HG02763 (cell line): ENCODE results near the gene MEIOB.
"Not testable (repeated sequence)": the region's sequence is repeated elsewhere in the genome, so short reads cannot be mapped to it uniquely, and the experiment has no call there.

Experiments
- ATAC-seq: cut with Tn5 transposase; IDR thresholded peaks from one replicate; pipeline ENCODE4 v1.9.1; 2021; ENCODE audit warnings: mild to moderate bottlenecking, moderate library complexity; ENCODE audit not compliant: unreplicated experiment

Gene MEIOB

GRCh38 chr16:1878256-1878655 is 6.3 kb upstream of the MEIOB start:
- ATAC-seq: no peak

DNA sequence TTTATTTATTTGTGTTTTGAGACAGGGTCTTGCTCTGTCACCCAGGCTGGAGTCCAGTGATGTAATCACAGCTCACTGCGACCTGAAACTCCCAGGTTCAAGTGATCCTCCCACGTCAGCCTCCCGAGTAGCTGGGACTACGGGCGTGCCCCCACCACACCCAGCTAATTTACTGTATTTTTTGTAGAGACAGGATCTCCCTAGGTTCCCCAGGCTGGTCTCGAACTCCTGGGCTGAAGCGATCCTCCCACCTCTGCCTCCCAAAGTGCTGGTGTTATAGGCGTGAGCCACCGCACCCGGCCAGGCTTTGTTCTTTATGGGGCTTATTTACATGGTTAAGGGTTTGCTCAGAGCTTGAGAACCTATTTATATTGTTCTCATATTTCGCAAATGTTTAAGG is 5.8 kb upstream of the MEIOB start:
- ATAC-seq: no peak

DNA sequence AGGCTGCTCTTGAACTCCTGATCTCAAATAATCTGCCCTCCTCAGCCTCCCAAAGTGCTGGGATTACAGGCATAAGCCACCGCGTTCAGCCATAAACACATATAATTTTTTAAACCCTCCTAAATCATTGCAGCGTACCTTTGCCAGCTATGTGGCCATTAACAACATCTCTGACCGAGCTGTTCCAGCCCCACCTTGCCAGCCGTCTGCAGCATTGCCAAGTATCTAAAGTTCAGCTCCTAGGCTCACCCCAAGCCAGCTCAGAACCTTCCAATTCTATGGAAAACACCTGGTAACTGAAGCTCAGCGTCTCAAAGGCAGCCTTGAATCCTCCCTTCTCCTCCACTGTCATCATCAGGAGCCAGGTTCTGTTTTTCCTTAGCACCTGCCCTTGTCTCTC is 5.1 kb upstream of the MEIOB start:
- no peak for ATAC-seq

DNA sequence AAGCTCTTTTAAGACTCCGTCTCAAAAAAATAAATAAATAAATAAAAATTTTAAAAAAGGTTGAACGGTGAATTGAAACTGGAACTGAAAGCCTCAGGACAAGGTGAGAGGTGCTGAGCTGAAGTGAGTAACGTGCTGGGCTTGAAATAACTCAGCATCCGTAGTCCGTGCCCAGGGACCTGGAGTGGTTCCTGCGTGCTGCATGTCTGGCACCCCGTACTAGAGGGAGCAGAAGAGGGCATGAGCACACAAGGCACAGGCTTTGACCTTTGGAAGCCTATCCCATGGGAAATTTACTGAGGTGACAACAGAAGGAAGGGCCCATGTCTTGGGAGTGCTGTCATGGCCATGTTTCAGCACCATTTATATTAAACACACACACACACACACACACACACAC is 4.5 kb upstream of the MEIOB start:
- no peak for ATAC-seq

DNA sequence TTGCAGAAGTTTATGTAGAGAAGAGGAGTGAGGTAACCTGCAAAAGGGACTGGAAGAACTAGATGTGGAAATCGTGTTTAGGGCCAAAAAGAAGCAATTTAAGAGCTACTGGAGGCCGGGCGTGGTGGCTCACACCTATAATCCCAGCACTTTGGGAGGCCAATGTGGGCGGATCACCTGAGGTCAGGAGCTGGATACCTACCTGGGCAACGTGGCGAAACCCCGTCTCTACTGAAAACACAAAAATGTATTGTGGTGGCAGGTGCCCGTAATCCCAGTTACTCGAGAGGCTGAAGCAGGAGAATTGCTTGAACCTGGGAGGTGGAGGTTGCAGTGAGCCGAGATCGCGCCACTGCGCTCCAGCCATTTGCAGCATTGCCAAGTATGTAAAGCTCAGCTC is 4.1 kb upstream of the MEIOB start:
- ATAC-seq: not testable (repeated sequence)

DNA sequence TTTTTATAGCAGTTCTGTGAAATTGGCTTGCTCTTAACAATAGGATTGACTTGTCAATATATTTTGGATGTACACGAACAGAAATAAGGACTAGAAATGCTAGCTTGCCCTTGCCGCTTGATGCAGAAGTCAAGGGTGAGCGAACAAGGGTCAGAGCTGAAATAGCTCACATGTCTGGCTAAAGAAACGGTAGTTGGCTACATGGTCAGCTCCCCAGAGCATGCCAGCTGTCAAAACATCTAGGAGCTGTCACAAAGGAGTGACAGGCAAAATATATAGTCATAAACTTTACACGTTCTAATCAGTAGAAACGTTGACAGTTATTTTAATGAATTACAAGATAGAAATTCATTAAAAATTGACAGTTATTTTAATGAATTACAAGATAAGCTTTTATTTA is 2.9 kb upstream of the MEIOB start:
- no peak for ATAC-seq

DNA sequence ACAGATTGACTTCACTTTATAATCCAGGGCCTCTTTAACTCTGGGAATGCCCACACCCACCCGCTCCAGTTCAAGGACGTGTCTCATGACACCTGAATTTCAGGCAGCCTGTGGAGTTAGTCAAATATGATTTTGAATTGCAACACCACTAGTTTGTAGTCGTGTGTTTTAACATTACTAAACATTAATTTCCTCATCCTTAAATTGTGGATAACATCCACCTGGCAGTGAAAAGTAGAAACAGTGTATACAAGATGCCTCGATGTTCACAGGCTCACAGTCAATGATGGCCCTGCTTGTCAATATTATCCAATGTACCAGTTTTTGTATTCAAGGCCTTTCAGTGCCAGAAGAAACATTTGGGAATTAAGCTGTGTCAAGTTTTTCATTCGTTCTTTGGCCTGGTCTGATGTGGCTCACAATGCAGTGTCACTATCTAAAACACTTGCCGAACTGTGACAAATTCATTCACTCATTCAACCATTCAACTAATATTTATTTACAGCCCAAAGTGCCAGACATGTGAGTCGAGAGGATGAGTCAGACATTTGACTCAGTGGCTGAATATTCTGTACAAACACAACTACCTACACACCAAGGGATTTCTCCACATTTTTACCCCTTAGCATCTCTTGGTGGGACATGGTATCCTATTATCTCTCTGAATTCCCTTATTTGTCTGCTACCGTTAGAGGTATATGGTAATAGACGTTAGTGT is 1.4 kb downstream of the MEIOB start:
- no peak for ATAC-seq

DNA sequence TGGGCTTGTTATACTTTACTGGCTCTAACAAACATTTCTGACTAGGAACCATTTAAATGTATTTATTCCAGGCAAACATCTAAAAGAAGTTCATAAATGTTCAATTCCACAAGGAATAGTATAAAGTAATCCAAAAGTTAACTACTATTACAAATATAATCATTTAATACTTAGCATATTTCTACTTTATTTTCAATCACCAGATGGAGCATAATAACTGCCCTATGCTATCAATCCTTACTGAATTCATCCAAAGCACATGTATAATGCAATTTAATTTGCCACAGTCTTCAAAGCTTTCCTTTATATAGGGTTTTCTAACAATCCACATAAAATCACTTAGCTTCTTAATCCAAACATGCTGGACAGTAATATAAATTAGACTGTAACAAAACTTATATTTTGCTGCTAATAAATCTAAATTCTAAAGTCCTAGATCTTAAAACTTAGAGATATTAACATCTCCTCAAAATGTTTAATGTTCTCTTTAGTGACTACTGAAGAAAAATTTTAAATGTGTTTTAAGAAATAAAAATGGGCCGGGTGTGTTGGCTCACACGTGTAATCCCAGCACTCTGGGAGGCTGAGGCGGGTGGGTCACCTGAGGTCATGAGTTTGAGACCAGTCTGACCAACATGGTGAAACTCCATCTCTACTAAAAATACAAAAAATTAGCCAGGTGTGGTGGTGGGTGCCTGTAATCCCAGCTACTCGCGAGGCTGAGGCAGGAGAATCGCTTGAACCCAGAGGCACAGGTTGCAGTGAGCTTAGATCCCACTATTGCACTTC is 5.9 kb downstream of the MEIOB start:
- ATAC-seq: no peak

- ATAC-seq: no peak
These were observed 8.1 kb downstream of the MEIOB start for GRCh38 chr16:1863681-1864460.

- no peak for ATAC-seq
These were observed 9.6 kb downstream of the MEIOB start for GRCh38 chr16:1862394-1862793.

GRCh38 chr16:1861730-1862129 is 10.2 kb downstream of the MEIOB start:
- ATAC-seq: no peak

DNA sequence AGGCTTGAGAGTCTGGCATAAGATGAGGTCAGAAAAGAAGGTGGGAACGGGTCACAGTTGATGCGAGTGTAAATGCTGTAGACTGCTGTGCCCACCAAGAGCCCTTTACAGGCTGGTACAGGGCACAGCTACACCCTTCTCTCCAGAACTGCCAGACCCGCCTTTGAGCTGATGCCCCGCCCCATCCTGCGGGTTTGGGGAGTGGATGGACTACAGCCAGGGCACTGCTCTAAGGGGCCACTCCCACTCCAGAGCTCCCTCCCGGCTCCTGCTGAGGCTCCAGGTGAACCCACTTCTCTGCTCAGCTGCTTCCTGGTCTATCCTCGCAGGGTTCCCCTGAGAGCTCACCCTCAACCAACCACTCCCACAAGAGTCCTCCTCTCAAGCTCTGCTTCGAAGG is 12.3 kb downstream of the MEIOB start:
- ATAC-seq: no peak

GRCh38 chr16:1858189-1858865 is 13.6 kb downstream of the MEIOB start:
- no peak for ATAC-seq

GRCh38 chr16:1857433-1858097 is 14.4 kb downstream of the MEIOB start:
- ATAC-seq: no peak

DNA sequence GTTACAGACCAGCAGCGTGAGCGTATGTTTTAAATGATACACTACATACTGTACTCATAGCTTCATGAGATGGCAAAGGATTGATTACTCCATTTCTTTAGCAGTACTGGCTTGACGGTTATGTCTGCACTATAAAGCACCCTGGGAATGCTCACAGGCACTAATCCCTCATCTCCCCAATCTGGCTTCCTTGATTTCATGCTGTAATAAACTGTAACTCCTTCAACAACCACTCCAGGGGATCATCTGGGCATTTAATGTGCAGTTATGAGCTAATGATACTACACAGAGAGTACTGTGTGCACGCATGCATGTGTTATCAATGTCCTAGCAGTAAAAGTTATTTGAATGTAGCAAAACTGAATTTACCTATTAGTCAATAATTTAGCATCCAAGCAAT is 20.2 kb downstream of the MEIOB start:
- no peak for ATAC-seq

DNA sequence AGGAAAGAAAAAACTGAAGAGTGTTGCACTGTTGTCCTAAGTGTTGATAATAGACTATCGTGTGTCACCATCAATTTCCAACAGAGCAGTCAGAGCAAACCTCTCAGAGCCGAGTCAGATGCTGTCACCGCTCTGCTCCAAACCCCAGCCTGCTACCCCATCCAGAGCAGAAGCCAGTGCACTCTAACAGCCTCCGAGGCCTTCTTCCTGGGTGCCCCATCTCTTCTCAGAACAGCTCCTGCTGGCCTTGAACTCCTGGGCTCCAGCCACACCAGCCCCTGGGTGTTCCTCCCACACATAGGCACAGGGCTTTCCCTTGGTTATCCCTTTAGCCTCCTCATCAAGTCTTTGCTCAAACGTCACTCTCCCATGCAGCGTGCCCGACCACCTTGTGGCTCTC is 21.0 kb downstream of the MEIOB start:
- ATAC-seq: no peak

GRCh38 chr16:1846416-1846815 is 25.5 kb downstream of the MEIOB start:
- ATAC-seq: no peak

DNA sequence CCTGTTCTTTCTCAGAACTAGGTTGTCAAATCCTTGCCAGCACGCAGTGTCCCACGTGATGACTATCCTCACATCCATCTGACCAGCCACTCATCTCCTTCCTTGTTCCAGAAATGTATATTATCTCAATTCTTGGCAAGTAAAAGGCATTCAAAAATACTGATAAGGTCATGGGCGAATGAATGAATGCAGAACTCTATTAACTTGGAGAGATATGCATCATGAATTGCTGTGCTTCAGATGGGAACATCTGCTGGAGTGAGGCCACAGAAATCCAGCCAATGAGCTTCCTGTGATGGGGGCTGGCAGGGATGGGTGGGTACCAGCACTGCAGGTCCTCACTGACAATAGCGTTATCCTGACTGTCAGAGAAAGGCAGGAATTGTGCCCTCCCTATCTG is 26.0 kb downstream of the MEIOB start:
- ATAC-seq: no peak

DNA sequence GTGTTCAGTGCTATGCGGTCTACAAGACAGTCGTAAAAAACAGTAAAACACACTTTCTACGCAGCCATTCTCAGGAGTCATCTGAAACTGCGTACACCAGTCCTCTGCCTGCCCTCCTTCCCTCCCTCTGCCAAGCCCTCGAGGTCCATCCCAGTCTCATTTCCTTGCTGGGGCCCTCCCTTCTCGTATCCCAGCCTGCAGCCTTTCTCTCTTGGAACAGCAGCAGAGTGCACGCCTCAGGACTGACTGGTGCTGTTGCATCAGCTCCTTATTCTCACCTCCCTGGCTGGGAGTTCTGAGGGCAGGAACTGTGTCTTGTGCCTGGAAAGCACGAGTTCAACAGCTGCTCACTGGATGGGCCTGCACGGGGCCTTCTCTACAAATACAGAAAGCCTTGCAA is 32.4 kb downstream of the MEIOB start:
- no peak for ATAC-seq

GRCh38 chr16:1834096-1834495 is 37.9 kb downstream of the MEIOB start:
- no peak for ATAC-seq
